ENCODE measurements around the gene FAM193A.
"Not testable (repeated sequence)": the region's sequence is repeated elsewhere in the genome, so short reads cannot be mapped to it uniquely, and the experiment has no call there.

The FAM193A gene

GRCh38 chr4:2695346-2696060 lies 159.1 kb downstream of the FAM193A start:
- DNase-seq (ENCODE audit: low spot score), result no peak

- no peak for DNase-seq (ENCODE audit: low spot score)
Measured at GRCh38 chr4:2696423-2696822, 160.0 kb downstream of the FAM193A start.

GRCh38 chr4:2697995-2698414 lies 161.6 kb downstream of the FAM193A start:
- no peak for DNase-seq (ENCODE audit: low spot score)

- no peak for DNase-seq (ENCODE audit: low spot score)
Measured at GRCh38 chr4:2698504-2698903, 162.1 kb downstream of the FAM193A start.

- no peak for DNase-seq (ENCODE audit: low spot score)
Measured at GRCh38 chr4:2698951-2699505, 162.6 kb downstream of the FAM193A start.

- no peak for DNase-seq (ENCODE audit: low spot score)
Measured at GRCh38 chr4:2699534-2699933, 163.1 kb downstream of the FAM193A start.

GRCh38 chr4:2700031-2700430 lies 163.6 kb downstream of the FAM193A start:
- DNase-seq (ENCODE audit: low spot score), result no peak

- DNase-seq (ENCODE audit: low spot score), result no peak
Measured at GRCh38 chr4:2702361-2702760, 165.9 kb downstream of the FAM193A start.

- no peak for DNase-seq (ENCODE audit: low spot score)
Measured at GRCh38 chr4:2702770-2703169, 166.3 kb downstream of the FAM193A start.

- peak; percentile 55 for DNase-seq (ENCODE audit: low spot score)
Measured at GRCh38 chr4:2712261-2712842, 175.9 kb downstream of the FAM193A start.

- no peak for DNase-seq (ENCODE audit: low spot score)
Measured at GRCh38 chr4:2713337-2713736, 176.9 kb downstream of the FAM193A start.

GRCh38 chr4:2714061-2714770 lies 177.8 kb downstream of the FAM193A start:
- no peak for DNase-seq (ENCODE audit: low spot score)

GRCh38 chr4:2714918-2715317 lies 178.5 kb downstream of the FAM193A start:
- no peak for DNase-seq (ENCODE audit: low spot score)

- no peak for DNase-seq (ENCODE audit: low spot score)
Measured at GRCh38 chr4:2715426-2715825, 179.0 kb downstream of the FAM193A start.

GRCh38 chr4:2716236-2716635 lies 179.8 kb downstream of the FAM193A start:
- no peak for DNase-seq (ENCODE audit: low spot score)

- DNase-seq (ENCODE audit: low spot score), result no peak
Measured at GRCh38 chr4:2721586-2721985, 185.1 kb downstream of the FAM193A start.

- DNase-seq (ENCODE audit: low spot score), result no peak
Measured at GRCh38 chr4:2722033-2722432, 185.6 kb downstream of the FAM193A start.

GRCh38 chr4:2723751-2724150 lies 187.3 kb downstream of the FAM193A start:
- no peak for DNase-seq (ENCODE audit: low spot score)

- no peak for DNase-seq (ENCODE audit: low spot score)
Measured at GRCh38 chr4:2725380-2725779, 188.9 kb downstream of the FAM193A start.

GRCh38 chr4:2726881-2727280 lies 190.4 kb downstream of the FAM193A start:
- DNase-seq (ENCODE audit: low spot score), result not testable (repeated sequence)

GRCh38 chr4:2728221-2728620 lies 191.8 kb downstream of the FAM193A start:
- no peak for DNase-seq (ENCODE audit: low spot score)

GRCh38 chr4:2728806-2729532 lies 192.5 kb downstream of the FAM193A start:
- DNase-seq (ENCODE audit: low spot score), result no peak
